ENCODE measurements around the gene IGFL2.
"Not testable (repeated sequence)": the region's sequence is repeated elsewhere in the genome, so short reads cannot be mapped to it uniquely, and the experiment has no call there.

The IGFL2 gene

GRCh38 chr19:46181388-46181779 lies 33.3 kb downstream of the IGFL2 start:
- TF ChIP-seq CTCF (IDR thresholded peaks at IDR 0.05; ENCODE audit: low read depth, low read length) = no peak
- no peaks in the 10 kb centered on the region for H3K9me3 ChIP-seq
- H3K4me3 ChIP-seq (ENCODE audit: low read depth, low read length) = no peak overlapping the region
- H3K27me3 ChIP-seq = peaks cover 32% of the 10 kb centered on the region
- no peak for DNase-seq
- H3K36me3 ChIP-seq = no peaks in the 10 kb centered on the region
- H3K4me1 ChIP-seq = no peaks in the 10 kb centered on the region

- DNase-seq = no peak
- H3K4me3 ChIP-seq (ENCODE audit: low read depth, low read length) = no peak overlapping the region
- no peaks in the 10 kb centered on the region for H3K36me3 ChIP-seq
- TF ChIP-seq CTCF (IDR thresholded peaks at IDR 0.05; ENCODE audit: low read depth, low read length) = no peak
- no peaks in the 10 kb centered on the region for H3K4me1 ChIP-seq
- H3K9me3 ChIP-seq = no peaks in the 10 kb centered on the region
- peaks cover 34% of the 10 kb centered on the region for H3K27me3 ChIP-seq
Observed at GRCh38 chr19:46182476-46182875, 34.4 kb downstream of the IGFL2 start.

GRCh38 chr19:46184775-46185710 lies 37.0 kb downstream of the IGFL2 start:
- H3K4me3 ChIP-seq (ENCODE audit: low read depth, low read length); H3K4me1 ChIP-seq; H3K36me3 ChIP-seq; H3K9me3 ChIP-seq; DNase-seq: not testable (repeated sequence)
- peaks cover 40% of the 10 kb centered on the region for H3K27me3 ChIP-seq

GRCh38 chr19:46186101-46186716 lies 38.2 kb downstream of the IGFL2 start:
- DNase-seq = no peak

GRCh38 chr19:46186717-46187101 lies 38.7 kb downstream of the IGFL2 start:
- Histone ChIP-seq H3K4me1 (no peaks in the 10 kb centered on the region), H3K4me3 (ENCODE audit: low read depth, low read length) (no peak overlapping the region), H3K27me3 (peaks cover 31% of the 10 kb centered on the region), H3K9me3 (no peaks in the 10 kb centered on the region), H3K36me3 (no peaks in the 10 kb centered on the region)
- DNase-seq = no peak
- no peak for TF ChIP-seq CTCF (IDR thresholded peaks at IDR 0.05; ENCODE audit: low read depth, low read length)

More at GRCh38 chr19:46186101-46186716, 38.2 kb downstream of the IGFL2 start:
- Histone ChIP-seq H3K27me3 (peaks cover 35% of the 10 kb centered on the region), H3K9me3 (no peaks in the 10 kb centered on the region), H3K4me1 (no peaks in the 10 kb centered on the region), H3K4me3 (ENCODE audit: low read depth, low read length) (no peak overlapping the region), H3K36me3 (no peaks in the 10 kb centered on the region)
- TF ChIP-seq CTCF (IDR thresholded peaks at IDR 0.05; ENCODE audit: low read depth, low read length) = no peak

GRCh38 chr19:46189971-46190888 lies 42.2 kb downstream of the IGFL2 start:
- Histone ChIP-seq H3K4me1 (peaks cover 7% of the 10 kb centered on the region), H3K27me3 (peaks cover 25% of the 10 kb centered on the region), H3K4me3 (ENCODE audit: low read depth, low read length) (no peak overlapping the region), H3K9me3 (no peaks in the 10 kb centered on the region), H3K36me3 (no peaks in the 10 kb centered on the region)
- DNase-seq = no peak
- TF ChIP-seq CTCF (IDR thresholded peaks at IDR 0.05; ENCODE audit: low read depth, low read length) = no peak
